VCaP (cell line): Measurements from ENCODE around the gene SPATA45.
"Not testable (repeated sequence)": the region's sequence is repeated elsewhere in the genome, so short reads cannot be mapped to it uniquely, and the experiment has no call there.

Experiments
- H3K27ac ChIP-seq: fragments of 450-650 bp; 2 replicates; pipeline ENCODE4 v1.5.1; 2017
- CTCF ChIP-seq: fragments of 450-650 bp; conservative IDR thresholded peaks from 2 replicates; pipeline ENCODE4 v1.5.1; 2017; ENCODE audit warnings: mild to moderate bottlenecking, moderate library complexity

SPATA45 gene

GRCh38 chr1:212867192-212867591 is 19.7 kb upstream of the SPATA45 start:
- no peak for TF ChIP-seq CTCF
- no peak overlapping the region for H3K27ac ChIP-seq

GRCh38 chr1:212864201-212864600 is 16.8 kb upstream of the SPATA45 start:
- H3K27ac ChIP-seq, result no peak overlapping the region
- TF ChIP-seq CTCF, result no peak

- not testable (repeated sequence) for H3K27ac ChIP-seq
Observed at GRCh38 chr1:212863345-212863744, 15.9 kb upstream of the SPATA45 start.

- H3K27ac ChIP-seq, result no peak overlapping the region
- no peak for TF ChIP-seq CTCF
Observed at GRCh38 chr1:212862111-212862690, 14.8 kb upstream of the SPATA45 start.

GRCh38 chr1:212860713-212861581 is 13.5 kb upstream of the SPATA45 start:
- TF ChIP-seq CTCF, result no peak
- peak overlapping the region; percentile 86 for H3K27ac ChIP-seq

- no peak for TF ChIP-seq CTCF
- H3K27ac ChIP-seq, result peak overlapping the region; percentile 86
Observed at GRCh38 chr1:212858461-212859265, 11.2 kb upstream of the SPATA45 start.

- TF ChIP-seq CTCF, result no peak
- peak within 1 kb of the TSS; percentile 86 for H3K27ac ChIP-seq
Observed at GRCh38 chr1:212857992-212858460, 10.6 kb upstream of the SPATA45 start, which contains the start of gene FLVCR1. Gene FLVCR1, plus strand, starts transcription at chr1:212858275. Its CDS starts 178 bp downstream, at chr1:212858453.
